Upper lobe of left lung (tissue), 6 donors: Measurements from ENCODE around the gene TK1. TPM values are rescaled to one million over a fixed set of nuclear protein-coding genes. Genes with fewer than 3 reads are reported as not detected.
A peak's percentile ranks its signal among the peaks of the same experiment; 100 is the strongest.

Source experiments
- ATAC-seq, 2 donors: fragments of 200-7000 bp; cut with Tn5 transposase; one replicate each; pipeline ENCODE4 v1.9.1; 2022; ENCODE audit warnings: mild to moderate bottlenecking in 2 of 2, moderate library complexity in 2 of 2; ENCODE audit not compliant: low FRiP score in 2 of 2
- DNase-seq, 2 donors: peaks; one replicate each; pipeline ENCODE4 v3.0.0-alpha.2; 2019 to 2020
- H3K27ac ChIP-seq, 4 donors: fragments of 200-600 bp; sonication (generic); one replicate each; pipeline ENCODE4 v1.5.1; 2016 to 2019
- H3K27me3 ChIP-seq, 4 donors: fragments of 200-600 bp; sonication (generic); one replicate each; pipeline ENCODE4 v1.5.1; 2017 to 2019
- H3K36me3 ChIP-seq, 4 donors: fragments of 200-600 bp; sonication (generic); one replicate each; pipeline ENCODE4 v1.5.1; 2016 to 2019
- H3K4me1 ChIP-seq, 4 donors: fragments of 200-600 bp; sonication (generic); one replicate each; pipeline ENCODE4 v1.5.1; 2018 to 2019
- H3K4me3 ChIP-seq, 4 donors: fragments of 200-600 bp; sonication (generic); one replicate each; pipeline ENCODE4 v1.5.1; 2017 to 2019; ENCODE audit warnings: mild to moderate bottlenecking in 2 of 4, moderate library complexity in 1 of 4
- H3K9me3 ChIP-seq, 4 donors: fragments of 200-600 bp; sonication (generic); one replicate each; pipeline ENCODE4 v1.5.1; 2018 to 2019
- CTCF ChIP-seq, 6 experiments: fragments of 450-650 bp in 4 of 6; fragments of 200-600 bp in 2 of 6; sonication (generic) in 2 of 6; IDR thresholded peaks; one replicate each; pipeline ENCODE4 v1.5.1; 2016 to 2019; ENCODE audit warnings: antibody characterized with exemption in 6 of 6
- EP300 ChIP-seq, 4 donors: sonication (generic); formaldehyde crosslinking; IDR thresholded peaks; one replicate each; pipeline ENCODE4 v1.5.1; 2017; ENCODE audit warnings: antibody characterized with exemption in 4 of 4, control low read depth in 2 of 4
- POLR2A ChIP-seq, 4 donors: fragments of 450-650 bp; IDR thresholded peaks; one replicate each; pipeline ENCODE4 v1.5.1; 2016 to 2017; ENCODE audit warnings: antibody characterized with exemption in 4 of 4, mild to moderate bottlenecking in 2 of 4
- POLR2AphosphoS5 ChIP-seq, 2 donors: sonication (generic); formaldehyde crosslinking; IDR thresholded peaks; one replicate each; pipeline ENCODE4 v1.5.1; 2017; ENCODE audit warnings: antibody characterized with exemption in 2 of 2
- WGBS, 2 donors: methylation state at CpG; one replicate each; pipeline ENCODE4 v1.1.5; 2017 to 2018; 5-methylcytosine and 5-hydroxymethylcytosine counted together
- total RNA-seq, 6 donors: library from RNA; depleted of rRNA in 4 of 6; stranded (reverse); fragments of >200 nt in 4 of 6; gene quantifications; one replicate each; pipeline versions ENCODE4 v1.1.0 to v1.2.1, GENCODE V29; 2016 to 2021
- donor health status: DM: no; HTN: no; CAD: no; lungs with moderate emphysema.
- donor health status: DM: no; HTN: yes; CAD: no; lungs with severe emphysema.

The TK1 gene
- total RNA-seq, 6 donors from 2014 or later, result 2.8 to 16.0 (median 9.0) TPM

GRCh38 chr17:78133179-78133951 lies 53.5 kb downstream of the TK1 start:
- TF ChIP-seq CTCF (IDR thresholded peaks at IDR 0.05) (no peak), POLR2A (IDR thresholded peaks at IDR 0.05) (no peak), POLR2AphosphoS5 (IDR thresholded peaks at IDR 0.05) (no peak), EP300 (IDR thresholded peaks at IDR 0.05) (no peak)

GRCh38 chr17:78132767-78133178 lies 54.1 kb downstream of the TK1 start:
- TF ChIP-seq POLR2AphosphoS5 (IDR thresholded peaks at IDR 0.05) (no peak), EP300 (IDR thresholded peaks at IDR 0.05) (no peak), CTCF (IDR thresholded peaks at IDR 0.05) (no peak), POLR2A (IDR thresholded peaks at IDR 0.05) (no peak)
- Histone ChIP-seq H3K36me3 (no peaks in the 10 kb centered on the region), H3K27me3 (no peaks in the 10 kb centered on the region), H3K27ac (peak overlapping the region in 3 of 4 donors; percentile 63 to 96 (median 88)), H3K4me1 (peaks cover 46 to 67% (median 57%) of the 10 kb centered on the region in 4 donors), H3K4me3 (peak overlapping the region in 3 of 4 donors; percentile 47 to 53 (median 51)), H3K9me3 (no peaks in the 10 kb centered on the region)
- DNase-seq (peak in 1 of 2 donors; percentile 21), ATAC-seq (no peak)
- WGBS, 2 donors, result 73 to 83% methylated on average over 5 to 9 of the region's 9 CpGs

More at GRCh38 chr17:78133179-78133951, 53.5 kb downstream of the TK1 start:
- H3K27me3 ChIP-seq, result no peaks in the 10 kb centered on the region
- H3K4me3 ChIP-seq, result no peak overlapping the region
- ATAC-seq (no peak), DNase-seq (peak; percentile 19 to 56)
- H3K4me1 ChIP-seq, result peaks cover 46 to 69% (median 54%) of the 10 kb centered on the region in 4 donors
- WGBS, 2 donors, result 90 to 92% methylated on average over 16 to 29 of the region's 30 CpGs
- no peaks in the 10 kb centered on the region for H3K36me3 ChIP-seq
- H3K9me3 ChIP-seq, result no peaks in the 10 kb centered on the region
- peak overlapping the region in 3 of 4 donors; percentile 23 to 88 (median 63) for H3K27ac ChIP-seq

GRCh38 chr17:78132084-78132676 lies 54.7 kb downstream of the TK1 start:
- H3K4me3 ChIP-seq, result peak overlapping the region in 3 of 4 donors; percentile 47 to 53 (median 51)
- H3K4me1 ChIP-seq, result peaks cover 46 to 67% (median 60%) of the 10 kb centered on the region in 4 donors
- H3K27me3 ChIP-seq, result no peaks in the 10 kb centered on the region
- ATAC-seq, result peak in 1 of 2 donors; percentile 27
- H3K36me3 ChIP-seq, result no peaks in the 10 kb centered on the region
- no peaks in the 10 kb centered on the region for H3K9me3 ChIP-seq
- TF ChIP-seq POLR2A (IDR thresholded peaks at IDR 0.05) (peak in 1 of 4 donors; percentile 59), CTCF (IDR thresholded peaks at IDR 0.05) (no peak), POLR2AphosphoS5 (IDR thresholded peaks at IDR 0.05) (peak in 1 of 2 donors; percentile 62), EP300 (IDR thresholded peaks at IDR 0.05) (no peak)
- H3K27ac ChIP-seq, result peak overlapping the region; percentile 63 to 96 (median 90)
- 21 to 44% methylated on average over 7 to 35 of the region's 38 CpGs for WGBS, 2 donors
- DNase-seq, result peak; percentile 88 to 90

GRCh38 chr17:78131172-78132083 lies 55.4 kb downstream of the TK1 start:
- peak; percentile 34 to 89 for DNase-seq
- H3K36me3 ChIP-seq, result peaks cover 0 to under 1% (median 0%) of the 10 kb centered on the region in 4 donors
- peak overlapping the region; percentile 88 to 96 (median 90) for H3K27ac ChIP-seq

More at GRCh38 chr17:78131172-78132083, 55.4 kb downstream of the TK1 start:
- peak overlapping the region; percentile 8 to 53 (median 49) for H3K4me3 ChIP-seq
- no peaks in the 10 kb centered on the region for H3K27me3 ChIP-seq
- no peaks in the 10 kb centered on the region for H3K9me3 ChIP-seq
- WGBS, 2 donors, result 46 to 74% methylated on average over 10 to 51 of the region's 74 CpGs
- no peak for ATAC-seq
- H3K4me1 ChIP-seq, result peaks cover 54 to 73% (median 67%) of the 10 kb centered on the region in 4 donors
- TF ChIP-seq EP300 (IDR thresholded peaks at IDR 0.05), result no peak
- TF ChIP-seq POLR2A (IDR thresholded peaks at IDR 0.05), result no peak
- TF ChIP-seq CTCF (IDR thresholded peaks at IDR 0.05), result no peak
- no peak for TF ChIP-seq POLR2AphosphoS5 (IDR thresholded peaks at IDR 0.05)
